ENCODE results near the gene IL1RAPL2. TPM values are rescaled to one million over a fixed set of nuclear protein-coding genes. Genes with fewer than 3 reads are reported as not detected.

Gene IL1RAPL2
- total and polyA plus RNA-seq, 2 of the 4 experiments (the other 2 are of a cell fraction): 0.03 TPM; not detected in 1

DNA sequence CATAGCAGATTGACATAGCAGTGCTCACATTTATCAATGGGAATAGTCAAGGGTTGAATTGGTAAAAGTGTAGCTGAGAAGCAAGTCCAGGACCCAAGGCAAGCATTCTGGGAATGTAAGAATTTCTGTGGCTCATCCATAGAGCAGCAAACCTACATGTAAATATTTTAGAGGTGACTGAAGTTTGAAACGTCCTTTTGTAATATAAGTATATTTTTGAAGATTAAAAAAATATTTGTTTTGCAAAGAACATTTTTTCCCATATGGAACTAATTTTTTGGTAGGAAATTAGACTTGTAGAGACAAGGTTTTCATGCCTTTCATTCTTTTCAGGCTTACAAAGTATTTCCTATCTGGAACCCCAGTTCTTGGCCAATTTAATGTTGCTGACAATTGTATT lies 550.5 kb downstream of the IL1RAPL2 start:
- H3K14ac ChIP-seq (replicated peaks; ENCODE audit: low read depth, low read length): no peak overlapping the region
- H3K4me2 ChIP-seq (ENCODE audit: low read depth, low read length): no peak overlapping the region
- no peak overlapping the region for H2AFZ ChIP-seq (replicated peaks; ENCODE audit: low read length, poor library complexity)
- in situ Hi-C loops (cut with MboI; ENCODE audit: low sequenced_read_pairs): no loop called here
- no peak overlapping the region for H3K27ac ChIP-seq (ENCODE audit: insufficient read depth, low read length)
- H2AK5ac ChIP-seq (ENCODE audit: low read depth, low read length): no peak overlapping the region
- ChIA-PET CTCF (no interaction called here), POLR2A (ENCODE audit: unreplicated experiment) (no interaction called here)
- no peak overlapping the region for H4K8ac ChIP-seq (ENCODE audit: low read depth in 2 of 2, low read length in 2 of 2)
- ATAC-seq (ENCODE audit: low read depth) (no peak), DNase-seq (no peak)
- H3K36me3 ChIP-seq (ENCODE audit: control insufficient read depth, insufficient read depth, low read length): no peaks in the 10 kb centered on the region
- no peaks in the 10 kb centered on the region for H3K9me3 ChIP-seq (ENCODE audit: control insufficient read depth, insufficient read depth, low read length)
- H2BK120ac ChIP-seq (ENCODE audit: low read depth, low read length): no peak overlapping the region
- no peak overlapping the region for H3K4me3 ChIP-seq (ENCODE audit: insufficient read depth, low read depth, low read length)
- no TSS peak for BruUV-seq (replicated peaks)
- no peak for TF ChIP-seq SMC3 (IDR thresholded peaks at IDR 0.05; ENCODE audit: low read depth, low read length)
- TF ChIP-seq MAZ (IDR thresholded peaks at IDR 0.05; ENCODE audit: borderline replicate concordance, low read depth, low read length): no peak
- no peak overlapping the region for H2BK5ac ChIP-seq (ENCODE audit: low read depth, low read length, poor library complexity, severe bottlenecking)
- H3K18ac ChIP-seq (ENCODE audit: low read depth, low read length): no peak overlapping the region
- no peak overlapping the region for H3K56ac ChIP-seq (ENCODE audit: extremely low read depth, insufficient read depth, low read length)
- intact Hi-C loops (cut with micrococcal nuclease): no loop called here
- H3K4ac ChIP-seq (ENCODE audit: low read depth, low read length): no peak overlapping the region
- no peak overlapping the region for H2BK15ac ChIP-seq (ENCODE audit: low read depth, low read length)
- no peak overlapping the region for H4K91ac ChIP-seq (ENCODE audit: insufficient read depth, low read depth, low read length)
- no peaks in the 10 kb centered on the region for H4K20me1 ChIP-seq (ENCODE audit: insufficient read depth, low read length)
- no peak overlapping the region for H3K23ac ChIP-seq (ENCODE audit: low read depth, low read length)
- no peak overlapping the region for H2BK20ac ChIP-seq (ENCODE audit: low read depth, low read length)
- H2AK9ac ChIP-seq (replicated peaks; ENCODE audit: low read depth, low read length, poor library complexity): no peak overlapping the region
- H4K5ac ChIP-seq (ENCODE audit: low read depth, low read length): no peak overlapping the region
- no peak overlapping the region for H3K9ac ChIP-seq (ENCODE audit: low read depth, low read length)
- H3K27me3 ChIP-seq (ENCODE audit: control insufficient read depth, insufficient read depth, low read length): peaks cover 1% of the 10 kb centered on the region
- no peaks in the 10 kb centered on the region for H3K9me1 ChIP-seq (ENCODE audit: insufficient read depth, low read length)
- dilution Hi-C loops (cut with HindIII; ENCODE audit: low sequenced_read_pairs, unreplicated experiment): no loop called here
- no peaks in the 10 kb centered on the region for H3K4me1 ChIP-seq (ENCODE audit: control insufficient read depth, insufficient read depth, low read length)
- no peaks in the 10 kb centered on the region for H3K79me1 ChIP-seq (ENCODE audit: low read depth in 1 of 2, low read length in 2 of 2)
- no CpG with 5 or more reads among the region's 1 CpG for WGBS, 2 experiments (ENCODE audit: extremely low coverage in 2 of 2, insufficient read length in 1 of 2)
